Measurements from ENCODE around the gene CDH4.
"Not testable (repeated sequence)": the region's sequence is repeated elsewhere in the genome, so short reads cannot be mapped to it uniquely, and the experiment has no call there.

The CDH4 gene

DNA sequence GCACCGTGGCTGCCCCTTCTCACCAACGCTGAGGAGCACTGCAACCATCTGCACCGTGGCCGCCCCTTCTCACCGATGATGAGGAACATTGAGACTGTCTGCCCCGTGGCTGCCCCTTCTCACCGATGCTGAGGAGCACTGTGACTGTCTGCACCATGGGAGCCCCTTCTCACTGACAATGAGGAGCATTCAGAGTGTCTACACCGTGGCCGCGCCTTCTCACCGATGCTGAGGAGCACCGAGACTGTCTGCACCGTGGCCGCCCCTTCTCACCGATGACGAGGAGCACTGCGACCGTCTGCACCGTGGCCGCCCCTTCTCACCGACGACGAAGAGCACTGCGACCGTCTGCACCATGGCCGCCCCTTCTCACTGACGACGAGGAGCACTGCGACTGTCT lies 693.4 kb downstream of the CDH4 start:
- not testable (repeated sequence) for H3K4me1 ChIP-seq (ENCODE audit: control insufficient read depth, insufficient read depth, low read length); H3K4me3 ChIP-seq (ENCODE audit: low read depth, low read length); H3K27me3 ChIP-seq (ENCODE audit: control insufficient read depth, insufficient read depth, low read length); H3K9me3 ChIP-seq (ENCODE audit: control insufficient read depth, insufficient read depth, low read depth, low read length); H3K27ac ChIP-seq (ENCODE audit: low read depth, low read length); H3K9ac ChIP-seq (ENCODE audit: low read length); H3K36me3 ChIP-seq (ENCODE audit: control insufficient read depth, insufficient read depth, low read length)

DNA sequence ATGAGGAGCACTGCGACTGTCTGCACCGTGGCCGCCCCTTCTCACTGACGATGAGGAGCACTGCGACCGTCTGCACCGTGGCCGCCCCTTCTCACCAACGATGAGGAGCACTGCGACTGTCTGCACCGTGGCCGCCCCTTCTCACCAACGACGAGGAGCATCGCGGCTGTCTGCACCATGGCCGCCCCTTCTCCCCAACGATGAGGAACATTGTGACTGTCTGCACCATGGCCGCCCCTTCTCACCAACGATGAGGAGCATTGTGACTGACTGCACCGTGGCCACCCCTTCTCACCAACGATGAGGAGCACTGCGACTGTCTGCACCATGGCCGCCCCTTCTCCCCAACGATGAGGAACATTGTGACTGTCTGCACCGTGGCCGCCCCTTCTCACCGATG lies 696.0 kb downstream of the CDH4 start:
- not testable (repeated sequence) for H3K27me3 ChIP-seq (ENCODE audit: control insufficient read depth, insufficient read depth, low read length); H3K9me3 ChIP-seq (ENCODE audit: control insufficient read depth, insufficient read depth, low read depth, low read length); H3K27ac ChIP-seq (ENCODE audit: low read depth, low read length); H3K4me1 ChIP-seq (ENCODE audit: control insufficient read depth, insufficient read depth, low read length); H3K4me3 ChIP-seq (ENCODE audit: low read depth, low read length); H3K9ac ChIP-seq (ENCODE audit: low read length); H3K36me3 ChIP-seq (ENCODE audit: control insufficient read depth, insufficient read depth, low read length)

DNA sequence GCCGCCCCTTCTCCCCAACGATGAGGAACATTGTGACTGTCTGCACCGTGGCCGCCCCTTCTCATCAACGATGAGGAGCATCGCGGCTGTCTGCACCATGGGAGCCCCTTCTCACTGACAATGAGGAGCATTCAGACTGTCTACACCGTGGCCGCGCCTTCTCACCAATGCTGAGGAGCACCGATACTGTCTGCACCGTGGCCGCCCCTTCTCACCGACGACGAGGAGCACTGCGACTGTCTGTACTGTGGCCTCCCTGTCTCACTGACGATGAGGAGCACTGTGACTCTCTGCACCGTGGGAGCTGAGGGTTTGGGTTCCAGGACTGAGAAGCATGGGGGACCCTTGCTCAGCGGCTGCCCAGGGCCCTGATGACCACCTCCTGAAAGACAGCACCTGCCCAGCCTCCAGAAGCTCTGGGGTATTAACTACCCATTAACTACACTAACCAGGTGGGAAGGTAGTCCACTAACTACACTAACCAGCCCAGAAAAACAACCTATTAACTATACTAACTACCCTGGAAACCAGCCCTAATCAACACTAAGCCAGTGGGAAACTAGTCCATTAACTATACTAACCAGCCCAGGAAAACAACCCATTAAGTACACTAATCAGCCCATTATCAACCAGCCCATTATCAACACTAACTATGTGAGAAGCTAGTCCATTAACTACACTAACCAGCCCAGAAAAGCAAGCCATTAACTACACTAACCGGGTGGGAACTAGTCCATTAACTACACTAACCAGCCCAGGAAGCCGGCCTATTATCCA lies 696.7 kb downstream of the CDH4 start:
- peaks cover 4% of the 10 kb centered on the region for H3K4me1 ChIP-seq (ENCODE audit: control insufficient read depth, insufficient read depth, low read length)
- no peaks in the 10 kb centered on the region for H3K36me3 ChIP-seq (ENCODE audit: control insufficient read depth, insufficient read depth, low read length)
- no peak overlapping the region for H3K4me3 ChIP-seq (ENCODE audit: low read depth, low read length)
- H3K27ac ChIP-seq (ENCODE audit: low read depth, low read length): no peak overlapping the region
- H3K9me3 ChIP-seq (ENCODE audit: control insufficient read depth, insufficient read depth, low read depth, low read length): 0 out of 2 replicates have a peak, but pooled peaks cover 3% of the 10 kb centered on the region
- no peaks in the 10 kb centered on the region for H3K27me3 ChIP-seq (ENCODE audit: control insufficient read depth, insufficient read depth, low read length)
- no peak overlapping the region for H3K9ac ChIP-seq (ENCODE audit: low read length)

DNA sequence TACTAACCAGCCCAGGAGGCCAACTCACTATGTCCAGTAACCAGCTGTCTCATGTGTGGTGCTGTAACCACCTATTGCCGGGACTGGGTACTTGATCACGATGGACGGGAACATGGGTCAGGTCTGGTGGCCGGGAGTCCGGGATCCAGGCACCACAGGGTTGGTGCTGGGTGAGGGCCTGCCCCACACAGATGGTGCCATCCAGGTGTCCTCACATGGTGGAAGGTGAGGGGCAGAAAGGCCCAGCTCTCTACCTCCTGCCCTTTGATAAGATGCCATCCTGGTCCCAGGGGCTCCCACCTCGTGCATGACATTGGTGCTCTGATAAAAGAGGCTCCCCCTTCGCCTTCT lies 697.3 kb downstream of the CDH4 start:
- Histone ChIP-seq H3K4me3 (ENCODE audit: low read depth, low read length) (no peak overlapping the region), H3K9ac (ENCODE audit: low read length) (no peak overlapping the region), H3K27me3 (ENCODE audit: control insufficient read depth, insufficient read depth, low read length) (no peaks in the 10 kb centered on the region)

DNA sequence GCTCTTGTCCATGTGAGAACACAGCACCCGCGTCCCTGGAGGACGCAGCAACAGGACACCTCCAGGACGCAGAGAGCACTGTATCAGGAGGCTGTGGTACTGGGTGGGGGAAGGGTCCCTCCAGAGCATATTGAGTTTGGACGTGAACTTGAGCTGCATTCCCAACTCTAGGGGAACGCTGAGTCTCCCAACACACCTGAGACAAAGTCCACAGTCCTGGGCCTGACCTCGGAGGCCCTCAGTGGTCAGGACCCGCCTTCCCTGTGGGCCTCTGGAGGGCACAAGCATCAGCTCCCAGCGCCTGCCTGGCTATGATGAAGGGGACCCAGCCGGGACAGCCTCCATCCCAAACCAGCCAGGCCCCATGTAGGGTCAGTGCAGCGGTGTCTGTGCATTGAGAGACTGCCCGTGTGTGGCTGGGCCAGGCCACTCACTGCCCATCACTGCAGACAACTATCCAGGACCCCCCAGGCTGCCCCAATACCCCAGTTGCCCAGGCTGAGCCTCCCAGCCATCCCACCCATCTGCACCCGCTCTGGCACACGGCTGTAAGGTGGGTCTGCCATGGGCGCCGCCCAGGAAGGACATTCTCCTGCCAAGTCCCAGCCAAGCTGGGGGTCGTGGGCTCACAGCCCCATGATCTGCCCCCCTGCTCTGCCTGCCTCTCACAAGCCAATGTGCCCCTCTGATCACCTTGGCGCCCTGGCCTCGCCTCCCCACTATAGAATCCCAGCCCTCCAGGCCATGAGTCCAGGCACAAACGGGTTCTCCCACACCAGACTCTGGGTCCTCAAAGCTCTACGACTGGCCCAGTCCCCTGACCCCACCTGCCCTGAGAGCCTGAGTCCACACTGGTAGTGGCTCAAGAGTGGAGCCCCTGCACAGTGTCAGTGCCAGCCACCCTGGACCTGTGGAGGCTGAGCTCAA lies 697.9 kb downstream of the CDH4 start:
- Histone ChIP-seq H3K27ac (ENCODE audit: low read depth, low read length) (no peak overlapping the region), H3K9me3 (ENCODE audit: control insufficient read depth, insufficient read depth, low read depth, low read length) (0 out of 2 replicates have a peak, but pooled peaks cover 3% of the 10 kb centered on the region), H3K9ac (ENCODE audit: low read length) (no peak overlapping the region), H3K4me3 (ENCODE audit: low read depth, low read length) (no peak overlapping the region), H3K36me3 (ENCODE audit: control insufficient read depth, insufficient read depth, low read length) (no peaks in the 10 kb centered on the region), H3K27me3 (ENCODE audit: control insufficient read depth, insufficient read depth, low read length) (0 out of 2 replicates have a peak, but pooled peaks cover 4% of the 10 kb centered on the region), H3K4me1 (ENCODE audit: control insufficient read depth, insufficient read depth, low read length) (peaks cover 4% of the 10 kb centered on the region)

More for the DNA sequence above, 697.3 kb downstream of the CDH4 start:
- Histone ChIP-seq H3K4me1 (ENCODE audit: control insufficient read depth, insufficient read depth, low read length) (peaks cover 4% of the 10 kb centered on the region), H3K27ac (ENCODE audit: low read depth, low read length) (no peak overlapping the region), H3K9me3 (ENCODE audit: control insufficient read depth, insufficient read depth, low read depth, low read length) (0 out of 2 replicates have a peak, but pooled peaks cover 3% of the 10 kb centered on the region), H3K36me3 (ENCODE audit: control insufficient read depth, insufficient read depth, low read length) (no peaks in the 10 kb centered on the region)

DNA sequence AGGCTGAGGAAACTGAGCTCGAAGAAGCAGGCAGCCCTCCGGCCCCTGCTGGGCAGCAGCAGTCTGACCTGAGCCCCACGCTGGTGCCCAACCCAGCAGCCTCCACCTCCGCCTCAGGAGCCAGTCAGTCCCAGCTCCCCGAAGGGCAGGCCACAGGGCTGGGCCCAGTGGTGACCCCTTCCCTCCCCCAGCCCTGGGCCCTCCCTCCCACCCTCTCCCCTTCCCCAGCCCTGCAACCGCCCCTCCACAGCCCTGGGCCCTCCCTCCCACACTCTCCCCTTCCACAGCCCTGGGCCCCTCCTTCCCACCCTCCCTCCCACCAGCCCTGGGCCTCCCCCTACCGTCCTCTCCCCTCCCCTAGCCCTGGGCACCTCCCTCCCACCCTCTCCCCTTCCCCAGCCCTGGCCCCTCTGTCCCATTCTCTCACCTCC lies 698.6 kb downstream of the CDH4 start:
- Histone ChIP-seq H3K4me3 (ENCODE audit: low read depth, low read length) (no peak overlapping the region), H3K4me1 (ENCODE audit: control insufficient read depth, insufficient read depth, low read length) (peaks cover 4% of the 10 kb centered on the region), H3K9ac (ENCODE audit: low read length) (no peak overlapping the region), H3K36me3 (ENCODE audit: control insufficient read depth, insufficient read depth, low read length) (no peaks in the 10 kb centered on the region), H3K27ac (ENCODE audit: low read depth, low read length) (no peak overlapping the region), H3K9me3 (ENCODE audit: control insufficient read depth, insufficient read depth, low read depth, low read length) (0 out of 2 replicates have a peak, but pooled peaks cover 3% of the 10 kb centered on the region), H3K27me3 (ENCODE audit: control insufficient read depth, insufficient read depth, low read length) (0 out of 2 replicates have a peak, but pooled peaks cover 4% of the 10 kb centered on the region)

DNA sequence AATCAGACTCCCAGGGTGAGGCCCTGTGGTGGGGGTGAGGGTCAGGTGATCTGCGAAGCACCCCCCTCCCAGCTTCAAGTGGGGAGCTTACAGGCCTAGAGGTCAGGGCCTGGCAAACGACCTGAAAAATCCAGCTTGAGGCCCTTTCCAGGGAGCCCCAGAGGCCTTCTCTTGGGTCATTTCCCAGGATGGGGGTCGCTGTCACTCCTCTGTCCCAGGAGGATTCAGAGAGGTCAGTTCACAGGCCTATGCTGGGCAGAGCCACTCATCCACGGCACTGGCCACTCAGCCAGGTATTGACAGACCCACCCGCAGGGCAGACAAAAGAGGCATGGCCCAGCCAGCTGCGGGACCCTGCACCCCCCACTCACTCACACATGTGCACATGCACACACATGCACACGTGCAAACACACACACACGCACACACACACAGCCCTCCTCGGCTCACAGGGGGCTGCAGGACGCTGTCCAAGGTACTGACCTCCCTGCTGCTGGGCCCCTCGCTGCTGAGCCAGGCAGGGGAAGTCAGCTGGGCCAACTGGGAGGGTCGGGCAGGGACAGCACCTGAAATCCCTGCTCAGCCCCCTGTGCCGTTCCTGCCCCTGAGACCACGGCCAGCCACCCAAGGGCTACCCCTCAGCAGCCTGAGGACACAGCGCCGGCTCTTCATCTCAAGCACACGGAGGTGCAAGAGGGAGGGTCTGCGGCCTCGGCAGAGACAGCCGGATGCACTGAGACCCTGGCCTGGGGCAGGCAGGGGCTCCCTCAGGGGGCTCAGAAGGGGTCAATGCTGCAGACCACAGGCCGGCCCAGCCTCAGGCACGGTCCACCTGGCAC lies 699.9 kb downstream of the CDH4 start:
- H3K27ac ChIP-seq (ENCODE audit: low read depth, low read length): no peak overlapping the region
- H3K9ac ChIP-seq (ENCODE audit: low read length): no peak overlapping the region
- H3K36me3 ChIP-seq (ENCODE audit: control insufficient read depth, insufficient read depth, low read length): no peaks in the 10 kb centered on the region
- H3K4me1 ChIP-seq (ENCODE audit: control insufficient read depth, insufficient read depth, low read length): peaks cover 4% of the 10 kb centered on the region
- 0 out of 2 replicates have a peak, but pooled peaks cover 4% of the 10 kb centered on the region for H3K27me3 ChIP-seq (ENCODE audit: control insufficient read depth, insufficient read depth, low read length)
- H3K4me3 ChIP-seq (ENCODE audit: low read depth, low read length): no peak overlapping the region
- H3K9me3 ChIP-seq (ENCODE audit: control insufficient read depth, insufficient read depth, low read depth, low read length): 0 out of 2 replicates have a peak, but pooled peaks cover 3% of the 10 kb centered on the region

DNA sequence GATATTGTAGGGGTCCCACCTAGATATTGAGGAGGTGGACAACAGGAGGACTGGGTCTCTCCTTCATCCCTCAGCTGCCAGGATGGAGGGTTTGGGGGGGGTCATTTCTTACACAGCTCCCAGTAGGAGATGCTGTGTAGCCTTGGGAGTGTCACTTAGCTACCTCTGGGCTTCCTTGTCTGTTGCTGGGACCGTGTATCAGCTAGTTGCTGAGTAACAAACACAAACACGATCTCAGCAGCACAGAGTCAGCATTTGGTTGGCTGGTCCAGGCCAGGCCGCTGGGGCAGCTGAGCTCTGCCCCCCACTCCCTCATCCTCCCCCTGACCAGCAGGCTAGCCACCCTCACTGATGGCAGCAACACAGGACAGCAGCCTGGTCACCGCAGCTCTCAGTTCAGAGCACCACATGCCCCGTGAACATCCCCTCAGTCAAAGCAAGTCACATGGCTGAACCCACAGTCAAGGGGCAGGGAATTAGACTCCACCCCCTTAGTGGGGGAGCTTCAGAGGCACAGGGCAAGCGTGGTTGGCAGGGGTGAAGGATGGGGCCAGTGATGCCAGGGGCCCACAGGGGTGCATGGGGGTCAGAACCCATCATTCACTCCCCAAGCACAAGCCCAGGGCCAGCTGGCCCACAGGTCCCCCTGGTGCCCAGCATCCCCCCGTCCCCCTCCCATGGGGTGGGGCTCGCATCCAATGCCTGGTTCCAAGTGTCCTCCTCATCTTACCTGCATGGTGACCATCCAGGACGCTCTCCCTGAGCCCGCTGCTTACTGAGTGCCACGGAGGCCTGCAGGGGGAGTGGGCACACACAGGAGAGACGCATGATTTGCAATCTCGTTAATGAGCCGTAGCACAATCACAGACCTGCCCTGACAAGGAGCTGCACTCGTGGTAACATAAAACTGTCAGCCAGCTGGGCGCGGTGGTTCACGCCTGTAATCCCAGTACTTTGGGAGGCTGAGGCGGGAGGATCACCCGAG lies 701.3 kb downstream of the CDH4 start:
- H3K27ac ChIP-seq (ENCODE audit: low read depth, low read length): no peak overlapping the region
- H3K27me3 ChIP-seq (ENCODE audit: control insufficient read depth, insufficient read depth, low read length): 0 out of 2 replicates have a peak, but pooled peaks cover 4% of the 10 kb centered on the region
- no peak overlapping the region for H3K9ac ChIP-seq (ENCODE audit: low read length)
- no peaks in the 10 kb centered on the region for H3K36me3 ChIP-seq (ENCODE audit: control insufficient read depth, insufficient read depth, low read length)
- no peaks in the 10 kb centered on the region for H3K9me3 ChIP-seq (ENCODE audit: control insufficient read depth, insufficient read depth, low read depth, low read length)
- peaks cover 4% of the 10 kb centered on the region for H3K4me1 ChIP-seq (ENCODE audit: control insufficient read depth, insufficient read depth, low read length)
- no peak overlapping the region for H3K4me3 ChIP-seq (ENCODE audit: low read depth, low read length)

DNA sequence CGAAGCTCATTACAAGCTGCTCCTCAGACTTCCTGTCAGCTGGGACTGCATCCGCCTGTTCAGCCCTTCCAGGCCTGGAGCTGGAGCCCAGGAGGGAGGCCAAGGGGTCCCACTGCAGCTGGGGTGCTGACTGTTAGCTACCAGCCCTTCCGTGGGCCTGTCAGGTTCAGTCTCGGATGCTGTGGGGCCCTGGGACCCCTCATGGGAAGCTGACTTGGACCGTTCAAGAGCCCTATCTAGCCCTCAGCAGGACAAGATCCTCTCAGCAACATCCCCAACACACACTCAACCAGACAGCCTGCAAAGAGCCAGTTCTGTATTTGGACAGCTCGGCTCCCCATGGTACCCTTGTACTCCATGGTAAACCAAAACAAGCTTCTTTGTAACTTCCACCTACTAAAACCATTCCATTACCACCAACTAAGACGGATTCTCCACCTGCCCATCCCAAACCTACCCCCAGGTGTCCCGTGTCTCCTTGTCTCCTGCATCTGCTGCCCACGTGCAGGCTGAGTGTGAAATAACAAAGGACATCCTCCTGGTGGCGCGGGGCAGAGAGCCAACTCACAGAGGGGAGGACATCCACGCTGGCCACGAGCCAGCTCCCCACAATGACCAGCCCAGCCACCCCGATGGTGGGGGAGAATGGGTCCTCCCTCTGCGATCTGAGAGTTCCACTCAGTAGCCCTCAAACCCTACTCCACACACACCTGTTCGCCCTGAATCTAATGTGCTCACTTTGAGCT lies 702.4 kb downstream of the CDH4 start:
- Histone ChIP-seq H3K4me3 (ENCODE audit: low read depth, low read length) (no peak overlapping the region), H3K27me3 (ENCODE audit: control insufficient read depth, insufficient read depth, low read length) (0 out of 2 replicates have a peak, but pooled peaks cover 4% of the 10 kb centered on the region), H3K4me1 (ENCODE audit: control insufficient read depth, insufficient read depth, low read length) (peaks cover 4% of the 10 kb centered on the region), H3K9ac (ENCODE audit: low read length) (no peak overlapping the region), H3K27ac (ENCODE audit: low read depth, low read length) (no peak overlapping the region), H3K9me3 (ENCODE audit: control insufficient read depth, insufficient read depth, low read depth, low read length) (no peaks in the 10 kb centered on the region), H3K36me3 (ENCODE audit: control insufficient read depth, insufficient read depth, low read length) (no peaks in the 10 kb centered on the region)
